HepG2 (cell line): ENCODE data around the gene SNAI3. TPM values are rescaled to one million over a fixed set of nuclear protein-coding genes. Genes with fewer than 3 reads are reported as not detected.
A peak's percentile ranks its signal among the peaks of the same experiment; 100 is the strongest.

ENCODE experiments used
- EEA1 ChIP-seq: sonication (generic); formaldehyde crosslinking; IDR thresholded peaks from 2 replicates; pipeline ENCODE4 v1.5.1; 2020; ENCODE audit warnings: mild to moderate bottlenecking, missing genetic modification reagents, borderline replicate concordance
- ETV5 ChIP-seq: IDR thresholded peaks from 2 replicates; pipeline ENCODE4 v1.6.1; 2018; ENCODE audit warnings: missing biosample characterization, missing genetic modification reagents, inconsistent platforms, borderline replicate concordance
- FOXA3 ChIP-seq: IDR thresholded peaks from 2 replicates; pipeline ENCODE4 v1.6.1; 2016; ENCODE audit warnings: missing genetic modification reagents, missing compliant biosample characterization
- HMGXB4 ChIP-seq, 2 experiments: sonication (generic) in 1 of 2; formaldehyde crosslinking in 1 of 2; IDR thresholded peaks; 2 replicates each; pipeline versions ENCODE4 v1.4.0 to v1.6.1; 2018 to 2020; ENCODE audit warnings: missing genetic modification reagents in 2 of 2, borderline replicate concordance in 1 of 2, low read depth in 1 of 2, mild to moderate bottlenecking in 1 of 2, missing biosample characterization in 1 of 2
- KDM2A ChIP-seq: sonication (generic); formaldehyde crosslinking; IDR thresholded peaks from 2 replicates; pipeline ENCODE4 v1.4.0; 2020; ENCODE audit warnings: low read depth, missing genetic modification reagents, borderline replicate concordance
- NFAT5 ChIP-seq: sonication (generic); formaldehyde crosslinking; IDR thresholded peaks from 2 replicates; pipeline ENCODE4 v1.4.0; 2020; ENCODE audit warnings: missing genetic modification reagents
- NRL ChIP-seq: sonication (generic); formaldehyde crosslinking; IDR thresholded peaks from 2 replicates; pipeline ENCODE4 v1.5.0; 2020; ENCODE audit warnings: missing genetic modification reagents, mild to moderate bottlenecking, moderate library complexity, borderline replicate concordance
- PAF1 ChIP-seq: IDR thresholded peaks from 2 replicates; pipeline ENCODE4 v1.6.1; 2016; ENCODE audit warnings: missing genetic modification reagents, missing compliant biosample characterization
- RXRA ChIP-seq: sonication (generic); formaldehyde crosslinking; IDR thresholded peaks from 2 replicates; pipeline ENCODE4 v1.5.1; 2020; ENCODE audit warnings: missing genetic modification reagents
- ZFP36L2 ChIP-seq: sonication (generic); formaldehyde crosslinking; IDR thresholded peaks from 2 replicates; pipeline ENCODE4 v1.4.0; 2020; ENCODE audit warnings: missing genetic modification reagents
- ZNF205 ChIP-seq: IDR thresholded peaks from 2 replicates; pipeline ENCODE4 v1.6.1; 2018; ENCODE audit warnings: missing biosample characterization, missing genetic modification reagents
- ZNF207 ChIP-seq: fragments of 450-650 bp; IDR thresholded peaks from 2 replicates; pipeline ENCODE4 v1.6.1; 2016; ENCODE audit warnings: antibody characterized with exemption, borderline replicate concordance
- ZNF274 ChIP-seq: sonication (generic); formaldehyde crosslinking; IDR thresholded peaks from 2 replicates; pipeline ENCODE4 v1.5.1; 2020; ENCODE audit warnings: mild to moderate bottlenecking, missing genetic modification reagents
- ZNF280B ChIP-seq: sonication (generic); formaldehyde crosslinking; IDR thresholded peaks from 2 replicates; pipeline ENCODE4 v1.5.0; 2020; ENCODE audit warnings: missing genetic modification reagents, mild to moderate bottlenecking, borderline replicate concordance
- polyA plus RNA-seq, 8 experiments: library from polyadenylated mRNA; depleted of rRNA in 3 of 8; stranded (reverse) in 7 of 8; unstranded in 1 of 8; fragments of >200 nt; fragmentation: Illumina TruSeq in 4 of 8; extraction: Trizol in 4 of 8; gene quantifications; 2 replicates each; pipeline versions ENCODE4 v1.2.1 to v1.2.3, GENCODE V29; 2011 to 2016; ENCODE audit warnings: low read depth in 4 of 8, missing spikeins in 1 of 8, mixed read lengths in 1 of 8; ENCODE audit not compliant: insufficient read depth in 1 of 8
- total RNA-seq, 5 experiments: library from RNA; depleted of rRNA; stranded (reverse); fragments of >200 nt; fragmentation: Illumina TruSeq; extraction: Trizol; gene quantifications; 2 replicates each; pipeline ENCODE4 v1.2.3, GENCODE V29; 2016; ENCODE audit warnings: low read depth in 1 of 5
- TF ChIP-seq, protein P1 (sequence below): sonication (generic); formaldehyde crosslinking; IDR thresholded peaks from 2 replicates; pipeline ENCODE4 v1.5.1; 2020; ENCODE audit warnings: mild to moderate bottlenecking, missing genetic modification reagents, moderate library complexity

SNAI3 gene
- total and polyA plus RNA-seq, 2 of the 13 experiments (the other 11 are each of a cell fraction or from before 2014, with no cell fraction given) = 0.09 to 0.18 TPM

DNA sequence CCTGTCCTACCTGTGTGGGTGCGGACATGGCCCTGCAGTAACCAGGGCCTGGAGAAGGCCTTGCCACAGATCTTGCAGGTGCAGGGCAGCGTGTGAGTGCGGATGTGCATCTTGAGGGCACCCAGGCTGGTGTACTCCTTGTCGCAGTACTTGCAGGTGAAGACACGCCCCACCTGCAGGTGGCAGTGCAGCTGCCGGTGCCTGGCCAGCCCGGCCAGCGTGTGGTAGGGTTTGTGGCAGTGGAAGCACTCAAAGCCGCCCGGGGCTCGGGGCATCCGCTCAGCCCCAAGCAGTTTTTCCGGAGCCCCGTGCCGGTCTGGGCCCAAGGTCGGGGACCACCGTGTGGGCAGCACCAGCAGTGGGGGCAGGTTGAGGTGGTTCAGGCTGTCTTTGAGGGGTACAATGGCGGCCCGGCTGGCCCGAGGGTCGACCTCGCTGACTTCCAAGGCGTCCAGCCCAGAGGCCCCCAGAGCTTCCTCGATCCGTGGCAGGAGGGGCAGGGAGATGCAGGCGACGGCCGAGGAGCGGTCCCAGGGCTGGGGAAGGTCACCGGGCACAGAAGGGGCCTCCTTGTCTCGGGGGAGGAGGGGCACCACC is 5.1 kb downstream of the SNAI3 start (continued):
- TF ChIP-seq ZFP36L2 (CRISPR knock-in tag) (no peak), NRL (CRISPR knock-in tag) (peak; percentile 20; the same call in 1 of the 2 replicates), PAF1 (0 out of 2 replicates have a peak, but pooled peaks have one; percentile 28), ZNF207 (no peak), FOXA3 (CRISPR knock-in tag) (peak; percentile 33; the same call in 1 of the 2 replicates), ZNF280B (CRISPR knock-in tag) (peak; percentile 24; the same call in 1 of the 2 replicates), ZNF205 (CRISPR knock-in tag) (0 out of 2 replicates have a peak, but pooled peaks have one; percentile 50), ETV5 (CRISPR knock-in tag) (peak; percentile 52), KDM2A (CRISPR knock-in tag) (peak; percentile 97), NFAT5 (CRISPR knock-in tag) (0 out of 2 replicates have a peak, but pooled peaks have one; percentile 6), EEA1 (CRISPR knock-in tag) (no peak), ZNF274 (CRISPR knock-in tag) (no peak), RXRA (CRISPR knock-in tag) (peak; percentile 69), HMGXB4 (CRISPR knock-in tag; IDR thresholded peaks at IDR 0.05; ENCODE audit: borderline replicate concordance in 1 of 2, low read depth in 1 of 2) (peak; percentile 56 to 90)
- TF ChIP-seq, protein P1, sequence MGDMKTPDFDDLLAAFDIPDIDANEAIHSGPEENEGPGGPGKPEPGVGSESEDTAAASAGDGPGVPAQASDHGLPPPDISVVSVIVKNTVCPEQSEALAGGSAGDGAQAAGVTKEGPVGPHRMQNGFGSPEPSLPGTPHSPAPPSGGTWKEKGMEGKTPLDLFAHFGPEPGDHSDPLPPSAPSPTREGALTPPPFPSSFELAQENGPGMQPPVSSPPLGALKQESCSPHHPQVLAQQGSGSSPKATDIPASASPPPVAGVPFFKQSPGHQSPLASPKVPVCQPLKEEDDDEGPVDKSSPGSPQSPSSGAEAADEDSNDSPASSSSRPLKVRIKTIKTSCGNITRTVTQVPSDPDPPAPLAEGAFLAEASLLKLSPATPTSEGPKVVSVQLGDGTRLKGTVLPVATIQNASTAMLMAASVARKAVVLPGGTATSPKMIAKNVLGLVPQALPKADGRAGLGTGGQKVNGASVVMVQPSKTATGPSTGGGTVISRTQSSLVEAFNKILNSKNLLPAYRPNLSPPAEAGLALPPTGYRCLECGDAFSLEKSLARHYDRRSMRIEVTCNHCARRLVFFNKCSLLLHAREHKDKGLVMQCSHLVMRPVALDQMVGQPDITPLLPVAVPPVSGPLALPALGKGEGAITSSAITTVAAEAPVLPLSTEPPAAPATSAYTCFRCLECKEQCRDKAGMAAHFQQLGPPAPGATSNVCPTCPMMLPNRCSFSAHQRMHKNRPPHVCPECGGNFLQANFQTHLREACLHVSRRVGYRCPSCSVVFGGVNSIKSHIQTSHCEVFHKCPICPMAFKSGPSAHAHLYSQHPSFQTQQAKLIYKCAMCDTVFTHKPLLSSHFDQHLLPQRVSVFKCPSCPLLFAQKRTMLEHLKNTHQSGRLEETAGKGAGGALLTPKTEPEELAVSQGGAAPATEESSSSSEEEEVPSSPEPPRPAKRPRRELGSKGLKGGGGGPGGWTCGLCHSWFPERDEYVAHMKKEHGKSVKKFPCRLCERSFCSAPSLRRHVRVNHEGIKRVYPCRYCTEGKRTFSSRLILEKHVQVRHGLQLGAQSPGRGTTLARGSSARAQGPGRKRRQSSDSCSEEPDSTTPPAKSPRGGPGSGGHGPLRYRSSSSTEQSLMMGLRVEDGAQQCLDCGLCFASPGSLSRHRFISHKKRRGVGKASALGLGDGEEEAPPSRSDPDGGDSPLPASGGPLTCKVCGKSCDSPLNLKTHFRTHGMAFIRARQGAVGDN (CRISPR knock-in tag) = peak; percentile 61
